GM18498 (cell line): ENCODE measurements around the gene TRPM6.
"Not testable (repeated sequence)": the region's sequence is repeated elsewhere in the genome, so short reads cannot be mapped to it uniquely, and the experiment has no call there.

Experiments
- ATAC-seq: cut with Tn5 transposase; IDR thresholded peaks from one replicate; pipeline ENCODE4 v1.9.1; 2021; ENCODE audit warnings: mild to moderate bottlenecking, moderate library complexity; ENCODE audit not compliant: unreplicated experiment

Gene TRPM6

GRCh38 chr9:74887041-74887980 lies at the start of gene TRPM6:
Gene TRPM6 (minus strand): TSS chr9:74887921. CDS start chr9:74887856, 65 bp downstream.
- ATAC-seq: peak; percentile 69

- ATAC-seq: no peak
Measured at GRCh38 chr9:74935008-74935407, 47.3 kb upstream of the TRPM6 start.

GRCh38 chr9:74921737-74922136 lies 34.0 kb upstream of the TRPM6 start:
- ATAC-seq: no peak

- no peak for ATAC-seq
Measured at GRCh38 chr9:74920944-74921626, 33.4 kb upstream of the TRPM6 start.

- no peak for ATAC-seq
Measured at GRCh38 chr9:74910036-74910435, 22.3 kb upstream of the TRPM6 start.

- ATAC-seq: no peak
Measured at GRCh38 chr9:74908665-74909064, 20.9 kb upstream of the TRPM6 start.

- no peak for ATAC-seq
Measured at GRCh38 chr9:74907085-74907484, 19.4 kb upstream of the TRPM6 start.

- ATAC-seq: no peak
Measured at GRCh38 chr9:74901001-74901400, 13.3 kb upstream of the TRPM6 start.

- ATAC-seq: not testable (repeated sequence)
Measured at GRCh38 chr9:74888449-74888848, 728 bp upstream of the TRPM6 start.

GRCh38 chr9:74887981-74888370 lies 255 bp upstream of the TRPM6 start:
- no peak for ATAC-seq

- no peak for ATAC-seq
Measured at GRCh38 chr9:74876382-74876949, 11.3 kb downstream of the TRPM6 start.

GRCh38 chr9:74875656-74876055 lies 12.1 kb downstream of the TRPM6 start:
- ATAC-seq: no peak

GRCh38 chr9:74874220-74874619 lies 13.5 kb downstream of the TRPM6 start:
- no peak for ATAC-seq

- no peak for ATAC-seq
Measured at GRCh38 chr9:74872619-74873233, 15.0 kb downstream of the TRPM6 start.

GRCh38 chr9:74867483-74867882 lies 20.2 kb downstream of the TRPM6 start:
- no peak for ATAC-seq

GRCh38 chr9:74865177-74865576 lies 22.5 kb downstream of the TRPM6 start:
- ATAC-seq: no peak

GRCh38 chr9:74861773-74862474 lies 25.8 kb downstream of the TRPM6 start:
- ATAC-seq: no peak

GRCh38 chr9:74861071-74861470 lies 26.6 kb downstream of the TRPM6 start:
- no peak for ATAC-seq

- not testable (repeated sequence) for ATAC-seq
Measured at GRCh38 chr9:74860247-74860646, 27.5 kb downstream of the TRPM6 start.

- no peak for ATAC-seq
Measured at GRCh38 chr9:74859786-74860185, 27.9 kb downstream of the TRPM6 start.
